ENCODE data around the gene OR8K1. TPM values are rescaled to one million over a fixed set of nuclear protein-coding genes. Genes with fewer than 3 reads are reported as not detected.

The OR8K1 gene
- polyA plus RNA-seq, 3 donors = not detected

- no peak overlapping the region for H3K4me3 ChIP-seq (replicated peaks in 1 of 3; ENCODE audit: low read depth in 2 of 3, low read length in 3 of 3)
- H2AFZ ChIP-seq (ENCODE audit: insufficient read depth, low read depth, low read length, poor library complexity, severe bottlenecking) = no peak overlapping the region
- Mint-ChIP-seq H3K36me3 (no peaks in the 10 kb centered on the region), H3K4me1 (no peaks in the 10 kb centered on the region), H3K4me3 (no peak overlapping the region), H3K9me3 (peaks cover 0 to 6% (median 2%) of the 10 kb centered on the region in 7 donors), H3K27ac (no peak overlapping the region), H3K27me3 (ENCODE audit: low read depth in 3 of 3) (no peaks in the 10 kb centered on the region)
- intact Hi-C loops (cut with micrococcal nuclease) = loop anchor here in 1 of 2 donors (10.0 kb wide), 1 partner anchor 60 kb away; no protein-coding TSS in a partner anchor
- no peaks in the 10 kb centered on the region for H3K79me2 ChIP-seq (ENCODE audit: insufficient read depth, low read length)
- no peak overlapping the region for H3K4me2 ChIP-seq (replicated peaks; ENCODE audit: extremely low read depth, low read length, poor library complexity, severe bottlenecking)
- H3K4me1 ChIP-seq (ENCODE audit: control insufficient read depth in 1 of 2, insufficient read depth in 2 of 2, low read length in 2 of 2) = no peaks in the 10 kb centered on the region
- 100% methylated on average over 2 of the region's 3 CpGs for WGBS (ENCODE audit: insufficient coverage)
- no peak overlapping the region for H3K27ac ChIP-seq (ENCODE audit: low read depth in 1 of 2, low read length in 2 of 2)
- no peaks in the 10 kb centered on the region for H4K20me1 ChIP-seq (ENCODE audit: insufficient read depth, low read length)
- H3K36me3 ChIP-seq (replicated peaks in 1 of 2; ENCODE audit: control insufficient read depth in 1 of 2, insufficient read depth in 2 of 2, low read length in 2 of 2) = no peaks in the 10 kb centered on the region
- H3K9me3 ChIP-seq (replicated peaks in 1 of 2; ENCODE audit: control insufficient read depth in 1 of 2, insufficient read depth in 1 of 2, low read length in 2 of 2) = peaks cover 0 to 12% of the 10 kb centered on the region in 2 donors
- no peak overlapping the region for H3K9ac ChIP-seq (ENCODE audit: insufficient read depth, low read length, poor library complexity, severe bottlenecking)
- DNase-seq = no peak
- H3K27me3 ChIP-seq (ENCODE audit: control insufficient read depth in 2 of 2, insufficient read depth in 2 of 2, low read length in 2 of 2) = no peaks in the 10 kb centered on the region
- TF ChIP-seq, protein P1, sequence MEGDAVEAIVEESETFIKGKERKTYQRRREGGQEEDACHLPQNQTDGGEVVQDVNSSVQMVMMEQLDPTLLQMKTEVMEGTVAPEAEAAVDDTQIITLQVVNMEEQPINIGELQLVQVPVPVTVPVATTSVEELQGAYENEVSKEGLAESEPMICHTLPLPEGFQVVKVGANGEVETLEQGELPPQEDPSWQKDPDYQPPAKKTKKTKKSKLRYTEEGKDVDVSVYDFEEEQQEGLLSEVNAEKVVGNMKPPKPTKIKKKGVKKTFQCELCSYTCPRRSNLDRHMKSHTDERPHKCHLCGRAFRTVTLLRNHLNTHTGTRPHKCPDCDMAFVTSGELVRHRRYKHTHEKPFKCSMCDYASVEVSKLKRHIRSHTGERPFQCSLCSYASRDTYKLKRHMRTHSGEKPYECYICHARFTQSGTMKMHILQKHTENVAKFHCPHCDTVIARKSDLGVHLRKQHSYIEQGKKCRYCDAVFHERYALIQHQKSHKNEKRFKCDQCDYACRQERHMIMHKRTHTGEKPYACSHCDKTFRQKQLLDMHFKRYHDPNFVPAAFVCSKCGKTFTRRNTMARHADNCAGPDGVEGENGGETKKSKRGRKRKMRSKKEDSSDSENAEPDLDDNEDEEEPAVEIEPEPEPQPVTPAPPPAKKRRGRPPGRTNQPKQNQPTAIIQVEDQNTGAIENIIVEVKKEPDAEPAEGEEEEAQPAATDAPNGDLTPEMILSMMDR (IDR thresholded peaks at IDR 0.05) = no peak
Measured at GRCh38 chr11:56394381-56394780, 48.5 kb downstream of the OR8K1 start.

DNA sequence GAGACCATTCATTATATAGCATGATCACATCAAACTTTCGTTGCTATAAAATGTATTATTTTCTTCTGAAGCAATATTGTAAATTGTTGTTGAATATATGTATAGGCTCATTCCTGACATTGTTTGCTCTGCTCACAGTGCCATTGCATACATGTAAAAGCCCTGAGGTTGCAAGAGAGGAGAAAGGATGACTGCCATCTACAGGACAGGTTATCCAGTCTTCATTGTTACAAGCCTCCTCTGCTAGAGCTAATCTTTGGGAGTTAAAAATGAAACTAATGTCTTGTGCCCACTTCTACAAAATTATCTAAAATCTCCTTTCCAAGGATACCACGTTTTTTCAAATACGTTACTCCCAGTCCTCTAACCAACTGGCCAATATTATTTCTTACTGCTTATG is 50.2 kb downstream of the OR8K1 start:
- Histone ChIP-seq H3K4me2 (replicated peaks; ENCODE audit: extremely low read depth, low read length, poor library complexity, severe bottlenecking) (no peak overlapping the region), H3K4me3 (replicated peaks in 1 of 3; ENCODE audit: low read depth in 2 of 3, low read length in 3 of 3) (no peak overlapping the region), H2AFZ (ENCODE audit: insufficient read depth, low read depth, low read length, poor library complexity, severe bottlenecking) (no peak overlapping the region), H4K20me1 (ENCODE audit: insufficient read depth, low read length) (no peaks in the 10 kb centered on the region), H3K27me3 (ENCODE audit: control insufficient read depth in 2 of 2, insufficient read depth in 2 of 2, low read length in 2 of 2) (no peaks in the 10 kb centered on the region), H3K27ac (ENCODE audit: low read depth in 1 of 2, low read length in 2 of 2) (no peak overlapping the region), H3K4me1 (ENCODE audit: control insufficient read depth in 1 of 2, insufficient read depth in 2 of 2, low read length in 2 of 2) (no peaks in the 10 kb centered on the region), H3K79me2 (ENCODE audit: insufficient read depth, low read length) (no peaks in the 10 kb centered on the region), H3K9me3 (replicated peaks in 1 of 2; ENCODE audit: control insufficient read depth in 1 of 2, insufficient read depth in 1 of 2, low read length in 2 of 2) (peaks cover 3 to 12% of the 10 kb centered on the region in 2 donors), H3K9ac (ENCODE audit: insufficient read depth, low read length, poor library complexity, severe bottlenecking) (no peak overlapping the region), H3K36me3 (replicated peaks in 1 of 2; ENCODE audit: control insufficient read depth in 1 of 2, insufficient read depth in 2 of 2, low read length in 2 of 2) (no peaks in the 10 kb centered on the region)
- TF ChIP-seq, protein P1 (IDR thresholded peaks at IDR 0.05) = no peak
- Mint-ChIP-seq H3K9me3 (peaks cover 1 to 8% (median 4%) of the 10 kb centered on the region in 7 donors), H3K27me3 (ENCODE audit: low read depth in 3 of 3) (peaks cover 0 to 1% (median 0%) of the 10 kb centered on the region in 3 donors), H3K36me3 (no peaks in the 10 kb centered on the region), H3K27ac (no peak overlapping the region), H3K4me3 (no peak overlapping the region), H3K4me1 (no peaks in the 10 kb centered on the region)
- DNase-seq = no peak
- intact Hi-C loops (cut with micrococcal nuclease) = loop anchor here in 1 of 2 donors (10.0 kb wide), 1 partner anchor 59 kb away; no protein-coding TSS in a partner anchor
- WGBS (ENCODE audit: insufficient coverage) = 54% methylated on average over 2 of the region's 3 CpGs

Other genes with a start within 250 kb of the OR8K1 start
- gene OR8H2, start 242.4 kb upstream of the OR8K1 start, polyA plus RNA-seq = not detected
- gene OR8H3, start 223.7 kb upstream of the OR8K1 start, polyA plus RNA-seq = not detected
- gene OR8J3, start 205.8 kb upstream of the OR8K1 start, polyA plus RNA-seq = not detected
- not detected for gene OR8K5, start 185.7 kb upstream of the OR8K1 start, polyA plus RNA-seq
- not detected for gene OR5J2, start 169.4 kb upstream of the OR8K1 start, polyA plus RNA-seq
- gene OR5T2, start 111.8 kb upstream of the OR8K1 start, polyA plus RNA-seq = not detected
- gene OR5T3, start 93.8 kb upstream of the OR8K1 start, polyA plus RNA-seq = not detected
- gene OR5T1, start 71.9 kb upstream of the OR8K1 start, polyA plus RNA-seq = not detected
- not detected for gene OR8H1, start 53.8 kb upstream of the OR8K1 start, polyA plus RNA-seq
- gene OR8K3, start 30.9 kb upstream of the OR8K1 start, polyA plus RNA-seq = not detected
- not detected for gene OR8J1, start 8.3 kb downstream of the OR8K1 start, polyA plus RNA-seq
- not detected for gene OR8U1, start 29.6 kb downstream of the OR8K1 start, polyA plus RNA-seq
- not detected for gene OR5AL1, start 66.7 kb downstream of the OR8K1 start, polyA plus RNA-seq
- not detected for gene OR5M3, start 127.3 kb downstream of the OR8K1 start, polyA plus RNA-seq
- gene OR5M8, start 145.3 kb downstream of the OR8K1 start, polyA plus RNA-seq = not detected
- gene OR5M11, start 197.2 kb downstream of the OR8K1 start, polyA plus RNA-seq = not detected
- not detected for gene OR5M10, start 231.7 kb downstream of the OR8K1 start, polyA plus RNA-seq